ENCODE results near the gene ZNF217.

GRCh38 chr20:53586640-53587039, 7.0 kb downstream of the ZNF217 start:
- no peak for TF ChIP-seq POLR2A (IDR thresholded peaks at IDR 0.05; ENCODE audit: extremely low read depth, insufficient read length)
- no peak for TF ChIP-seq MYC (IDR thresholded peaks at IDR 0.05; ENCODE audit: low read depth, low read length)
- TF ChIP-seq CTCF (IDR thresholded peaks at IDR 0.05; ENCODE audit: low read depth, low read length) = no peak
